Muscle layer of colon (tissue), 2 donors: Measurements from ENCODE around the gene MKX.

ENCODE experiments used
- H3K27ac ChIP-seq: one replicate; pipeline ENCODE4 v1.7.0; 2013; ENCODE audit warnings: low read depth, mild to moderate bottlenecking, low read length, moderate library complexity
- H3K27me3 ChIP-seq, 2 donors: one replicate each; pipeline ENCODE4 v1.7.0; 2013; ENCODE audit warnings: low read length in 2 of 2, mild to moderate bottlenecking in 2 of 2; ENCODE audit not compliant: insufficient read depth in 2 of 2, control insufficient read depth in 1 of 2
- H3K36me3 ChIP-seq: one replicate; pipeline ENCODE4 v1.7.0; 2013; ENCODE audit warnings: mild to moderate bottlenecking, low read length; ENCODE audit not compliant: insufficient read depth
- H3K4me1 ChIP-seq: one replicate; pipeline ENCODE4 v1.7.0; 2013; ENCODE audit warnings: mild to moderate bottlenecking, low read length; ENCODE audit not compliant: insufficient read depth
- H3K4me3 ChIP-seq, 2 donors: one replicate each; pipeline ENCODE4 v1.7.0; 2013; ENCODE audit warnings: low read length in 2 of 2, low read depth in 1 of 2, mild to moderate bottlenecking in 1 of 2, moderate library complexity in 1 of 2
- H3K9ac ChIP-seq: one replicate; pipeline ENCODE4 v1.7.0; 2013; ENCODE audit warnings: low read length
- H3K9me3 ChIP-seq: one replicate; pipeline ENCODE4 v1.7.0; 2013; ENCODE audit warnings: mild to moderate bottlenecking, low read length
- donor health status: abdominal sarcoma.
- donor health status: Adenocarcinoma of cecum.

Gene MKX

DNA sequence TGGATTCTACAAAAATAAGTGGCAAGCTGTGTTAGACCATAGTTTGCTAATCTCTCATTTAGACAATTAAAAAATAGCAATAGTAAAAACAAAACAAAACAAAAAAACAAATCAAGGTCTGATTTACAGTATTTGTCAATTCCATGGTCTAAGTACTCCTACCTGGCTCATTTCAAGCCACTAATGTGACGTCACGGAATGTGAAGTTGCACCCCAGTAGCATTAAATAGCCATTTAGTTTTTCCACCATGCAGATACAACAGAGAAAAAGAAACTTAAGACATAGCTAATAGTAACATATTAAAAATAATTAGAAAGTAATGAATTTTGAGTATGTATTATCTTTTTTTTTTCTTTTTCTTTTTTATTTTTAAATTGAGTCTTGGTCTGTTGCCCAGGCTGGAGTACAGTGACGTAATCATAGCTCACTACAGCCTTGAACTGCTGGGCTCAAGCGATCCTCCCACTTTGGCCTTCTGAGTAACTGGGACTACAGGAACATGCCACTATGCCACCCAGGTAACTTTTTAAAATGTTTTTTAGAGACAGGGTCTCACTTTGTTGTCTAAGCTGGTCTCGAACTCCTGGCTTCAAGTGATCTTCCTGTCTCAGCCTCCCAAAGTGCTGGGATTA, 101.2 kb downstream of the MKX start:
- Histone ChIP-seq H3K36me3 (no peaks in the 10 kb centered on the region), H3K4me3 (no peak overlapping the region), H3K9me3 (no peaks in the 10 kb centered on the region), H3K27ac (no peak overlapping the region), H3K4me1 (peaks cover 4% of the 10 kb centered on the region), H3K9ac (no peak overlapping the region), H3K27me3 (no peaks in the 10 kb centered on the region)

DNA sequence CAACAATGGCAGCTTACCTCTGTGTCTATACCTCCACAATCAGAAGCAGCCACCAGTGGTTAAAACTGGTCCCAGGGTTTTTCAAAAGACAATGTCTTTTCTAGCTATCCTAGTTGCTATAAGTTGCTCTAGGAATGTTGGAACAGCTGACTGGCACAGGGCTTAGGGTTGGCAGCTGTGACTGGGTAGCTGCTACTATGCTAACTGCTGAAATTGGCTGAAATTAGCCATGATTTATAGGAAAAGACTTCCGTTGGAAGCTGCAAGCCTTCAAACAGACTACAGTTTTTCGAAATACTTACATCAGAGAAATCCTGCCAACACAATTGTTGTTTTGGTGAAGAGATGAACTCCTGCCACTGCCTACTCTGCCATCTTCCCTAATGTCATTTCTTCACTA, 102.3 kb downstream of the MKX start:
- no peaks in the 10 kb centered on the region for H3K9me3 ChIP-seq
- peaks cover 4% of the 10 kb centered on the region for H3K4me1 ChIP-seq
- H3K27me3 ChIP-seq, result no peaks in the 10 kb centered on the region
- H3K9ac ChIP-seq, result no peak overlapping the region
- H3K36me3 ChIP-seq, result no peaks in the 10 kb centered on the region
- no peak overlapping the region for H3K27ac ChIP-seq
- H3K4me3 ChIP-seq, result no peak overlapping the region

- Histone ChIP-seq H3K27me3 (no peaks in the 10 kb centered on the region), H3K4me3 (no peak overlapping the region), H3K9me3 (no peaks in the 10 kb centered on the region), H3K9ac (no peak overlapping the region), H3K4me1 (peaks cover 4% of the 10 kb centered on the region), H3K36me3 (no peaks in the 10 kb centered on the region), H3K27ac (no peak overlapping the region)
These were observed 103.5 kb downstream of the MKX start for GRCh38 chr10:27642023-27642589.

DNA sequence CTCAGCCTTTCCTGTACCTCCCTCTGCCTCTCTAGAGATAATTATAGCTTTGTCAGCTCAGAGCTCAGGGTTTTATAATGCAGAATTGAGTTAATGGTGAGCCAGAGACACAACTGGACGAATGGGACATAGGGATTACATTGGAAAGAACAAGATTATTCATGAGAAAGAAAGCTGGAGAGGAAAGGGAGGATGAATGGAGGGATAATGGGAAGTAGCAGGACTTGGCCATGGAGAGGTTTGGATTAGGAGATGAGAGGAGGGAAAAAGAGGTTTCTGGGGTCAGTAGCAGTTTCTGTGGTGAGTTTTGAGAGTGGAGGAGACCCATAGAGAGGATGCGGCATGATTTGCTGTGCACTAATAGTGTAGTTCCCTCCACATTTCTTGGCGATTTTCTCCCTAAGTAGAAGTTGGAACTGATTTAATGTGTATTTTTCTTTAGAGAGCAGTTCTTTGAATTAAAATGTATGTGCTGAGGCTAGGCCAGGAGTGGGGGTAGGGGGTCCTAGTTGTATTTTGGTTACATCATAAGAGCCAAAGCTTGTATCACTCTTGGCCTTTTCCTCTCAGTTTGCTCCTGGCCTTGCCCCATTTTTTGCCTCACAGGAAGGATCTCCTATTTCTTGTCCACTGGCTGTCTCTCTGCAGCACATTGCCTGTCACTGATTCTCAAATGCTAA, 107.4 kb downstream of the MKX start:
- Histone ChIP-seq H3K27ac (no peak overlapping the region), H3K4me3 (no peak overlapping the region), H3K9me3 (no peaks in the 10 kb centered on the region), H3K4me1 (no peaks in the 10 kb centered on the region), H3K27me3 (no peaks in the 10 kb centered on the region), H3K36me3 (no peaks in the 10 kb centered on the region), H3K9ac (no peak overlapping the region)

DNA sequence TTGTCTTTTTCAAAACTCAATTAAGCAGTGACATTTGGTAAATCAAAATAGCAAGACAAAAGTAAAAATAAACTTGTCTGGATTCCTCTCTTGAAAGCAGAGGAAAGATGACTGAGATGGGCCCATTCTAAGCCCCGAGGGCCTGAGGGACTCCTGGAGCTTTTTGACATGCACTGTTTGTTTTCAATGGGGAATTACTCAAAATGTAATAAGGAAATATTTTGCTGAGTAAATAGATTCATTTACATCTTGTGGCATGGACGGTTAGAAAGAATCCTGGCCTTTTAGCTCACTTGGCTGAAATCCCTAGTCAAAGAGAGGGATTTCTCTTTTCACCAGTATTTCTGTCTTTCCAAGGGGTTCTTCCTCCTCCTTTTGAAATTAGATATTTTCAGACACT, 108.0 kb downstream of the MKX start:
- Histone ChIP-seq H3K27me3 (no peaks in the 10 kb centered on the region), H3K27ac (no peak overlapping the region), H3K4me3 (no peak overlapping the region), H3K9ac (no peak overlapping the region), H3K36me3 (no peaks in the 10 kb centered on the region), H3K4me1 (no peaks in the 10 kb centered on the region), H3K9me3 (no peaks in the 10 kb centered on the region)

GRCh38 chr10:27636816-27637215, 108.8 kb downstream of the MKX start:
- H3K27ac ChIP-seq, result no peak overlapping the region
- no peak overlapping the region for H3K9ac ChIP-seq
- no peaks in the 10 kb centered on the region for H3K36me3 ChIP-seq
- no peaks in the 10 kb centered on the region for H3K27me3 ChIP-seq
- no peak overlapping the region for H3K4me3 ChIP-seq
- H3K4me1 ChIP-seq, result no peaks in the 10 kb centered on the region
- no peaks in the 10 kb centered on the region for H3K9me3 ChIP-seq

DNA sequence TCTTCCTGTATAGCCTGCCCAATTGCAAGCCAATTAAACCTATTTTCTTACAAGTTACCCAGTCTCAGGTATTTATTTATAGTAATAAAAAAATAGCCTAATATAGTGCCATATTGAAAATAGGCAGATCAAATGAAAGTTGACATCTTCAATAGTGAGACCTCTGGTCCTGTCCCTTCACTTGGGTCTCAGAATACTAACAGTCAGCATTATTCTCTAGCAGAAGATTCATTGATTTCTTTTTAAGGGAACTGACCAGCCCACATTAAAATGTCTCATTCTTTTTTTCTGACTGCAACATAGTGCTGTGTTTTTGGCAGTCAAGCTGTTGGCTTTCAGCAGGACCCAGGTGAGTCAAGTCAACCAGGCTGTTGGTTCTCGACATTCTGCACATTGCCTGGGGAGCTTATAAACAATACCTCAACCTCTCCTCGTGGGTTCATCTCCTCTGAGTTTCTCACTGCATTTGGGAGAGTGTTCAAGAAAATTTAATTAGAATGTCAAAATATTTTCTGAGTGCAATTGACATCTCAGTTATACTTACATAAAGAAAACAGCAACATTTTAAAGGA, 109.8 kb downstream of the MKX start:
- no peaks in the 10 kb centered on the region for H3K9me3 ChIP-seq
- no peak overlapping the region for H3K27ac ChIP-seq
- no peak overlapping the region for H3K4me3 ChIP-seq
- no peaks in the 10 kb centered on the region for H3K4me1 ChIP-seq
- no peak overlapping the region for H3K9ac ChIP-seq
- H3K27me3 ChIP-seq, result no peaks in the 10 kb centered on the region
- H3K36me3 ChIP-seq, result no peaks in the 10 kb centered on the region

GRCh38 chr10:27635290-27635689, 110.3 kb downstream of the MKX start:
- no peaks in the 10 kb centered on the region for H3K9me3 ChIP-seq
- H3K9ac ChIP-seq, result no peak overlapping the region

DNA sequence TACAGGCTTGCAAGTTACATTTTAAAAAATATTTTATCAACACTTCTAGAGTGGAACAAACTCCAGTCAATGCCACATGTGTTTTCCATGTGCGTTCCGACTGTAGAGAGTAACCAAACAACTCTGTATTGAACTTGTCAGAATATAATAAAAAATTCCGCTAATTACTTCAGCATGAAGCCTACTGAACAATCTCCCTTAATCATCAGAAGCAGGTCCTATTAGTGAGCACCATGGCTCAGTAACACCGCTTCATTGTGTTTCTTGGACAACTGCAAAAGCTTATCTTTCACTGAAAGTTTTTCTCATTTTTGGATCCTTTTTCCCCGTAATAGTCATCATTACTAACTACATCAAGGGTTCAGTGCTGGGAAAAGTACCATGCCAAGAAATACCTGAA, 117.0 kb downstream of the MKX start:
- no peak overlapping the region for H3K4me3 ChIP-seq
- H3K27ac ChIP-seq, result no peak overlapping the region
- H3K36me3 ChIP-seq, result no peaks in the 10 kb centered on the region
- H3K9ac ChIP-seq, result no peak overlapping the region
- no peaks in the 10 kb centered on the region for H3K4me1 ChIP-seq
- no peaks in the 10 kb centered on the region for H3K27me3 ChIP-seq
- H3K9me3 ChIP-seq, result no peaks in the 10 kb centered on the region

More at GRCh38 chr10:27635290-27635689, 110.3 kb downstream of the MKX start:
- no peaks in the 10 kb centered on the region for H3K4me1 ChIP-seq
- no peak overlapping the region for H3K4me3 ChIP-seq
- H3K27me3 ChIP-seq, result no peaks in the 10 kb centered on the region
- H3K36me3 ChIP-seq, result no peaks in the 10 kb centered on the region
- H3K27ac ChIP-seq, result no peak overlapping the region

DNA sequence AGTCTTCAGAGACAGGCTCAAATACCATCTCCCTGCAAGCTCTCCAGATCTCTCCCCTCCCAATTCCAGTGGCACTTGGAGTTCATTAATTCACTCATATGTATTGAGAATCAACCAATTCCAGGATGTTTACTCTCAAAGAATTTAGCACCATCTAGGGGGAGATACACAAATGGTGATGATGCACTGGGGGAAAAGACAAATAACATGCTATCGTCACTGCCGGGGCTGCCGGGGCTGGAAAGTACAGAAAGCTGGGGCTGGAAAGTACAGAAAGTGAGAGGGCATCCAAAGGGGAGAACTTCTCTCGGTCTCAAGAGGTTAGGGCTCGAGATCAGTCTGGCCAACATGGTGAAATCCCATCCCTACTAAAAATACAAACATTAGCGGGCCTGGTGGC, 118.7 kb downstream of the MKX start:
- no peak overlapping the region for H3K9ac ChIP-seq
- no peaks in the 10 kb centered on the region for H3K9me3 ChIP-seq
- no peaks in the 10 kb centered on the region for H3K4me1 ChIP-seq
- H3K27me3 ChIP-seq, result no peaks in the 10 kb centered on the region
- H3K27ac ChIP-seq, result no peak overlapping the region
- H3K4me3 ChIP-seq, result no peak overlapping the region
- H3K36me3 ChIP-seq, result no peaks in the 10 kb centered on the region

DNA sequence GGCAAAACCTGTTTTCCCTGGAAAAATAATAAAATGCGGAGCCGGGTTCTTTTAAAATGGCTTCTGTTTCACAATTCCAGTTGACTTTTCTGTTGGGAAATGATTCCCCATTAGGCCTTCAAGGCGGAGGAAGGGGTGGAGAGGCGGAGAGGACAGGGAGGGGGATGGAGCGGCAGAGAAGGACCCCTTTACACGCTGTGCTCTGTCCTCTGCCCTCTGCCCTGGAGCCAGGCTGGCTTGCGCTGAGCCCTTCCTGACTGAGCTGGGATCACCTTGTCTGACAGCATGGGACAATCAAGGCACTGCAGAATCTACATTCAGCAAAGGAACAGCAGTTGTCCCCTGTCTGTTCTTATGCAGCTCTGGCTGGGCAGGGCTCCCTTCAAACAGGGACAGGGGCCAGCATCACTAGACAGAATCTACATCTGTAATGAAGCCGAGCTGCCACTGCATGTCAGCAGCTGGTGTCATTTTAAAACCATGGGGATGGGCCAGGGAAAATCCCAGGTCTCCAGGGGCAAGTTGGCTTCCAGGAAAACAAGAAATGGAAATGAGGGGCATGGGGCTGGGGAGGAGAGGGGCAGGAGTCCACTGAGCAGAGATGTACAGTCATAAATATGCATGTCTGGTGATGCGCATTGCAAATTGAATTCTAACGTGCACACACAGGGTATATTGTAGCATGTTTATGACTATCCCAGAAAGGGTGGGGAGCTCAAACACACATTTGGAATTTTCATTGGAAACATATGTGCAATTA, 120.0 kb downstream of the MKX start:
- Histone ChIP-seq H3K36me3 (no peaks in the 10 kb centered on the region), H3K9ac (no peak overlapping the region), H3K9me3 (no peaks in the 10 kb centered on the region), H3K27ac (no peak overlapping the region), H3K4me1 (peaks cover 10% of the 10 kb centered on the region), H3K27me3 (no peaks in the 10 kb centered on the region), H3K4me3 (no peak overlapping the region)
